NCI-H2107 treated with DMSO at 0.1 percent for 48 hours (cell line): Measurements from ENCODE around the gene ATP2B1.

Experiments used
- DNase-seq: peaks from one replicate; lab custom pipeline; 2025; ENCODE audit not compliant: unreplicated experiment; lab: John Stamatoyannopoulos, UW

ATP2B1 gene

GRCh38 chr12:89597770-89598169 is 110.9 kb downstream of the ATP2B1 start:
- no peak for DNase-seq

GRCh38 chr12:89597210-89597609 is 111.4 kb downstream of the ATP2B1 start:
- DNase-seq = no peak

- DNase-seq = no peak
These were observed 114.8 kb downstream of the ATP2B1 start for GRCh38 chr12:89593873-89594272.

- DNase-seq = no peak
These were observed 115.4 kb downstream of the ATP2B1 start for GRCh38 chr12:89593233-89593632.

GRCh38 chr12:89589753-89590152 is 118.9 kb downstream of the ATP2B1 start:
- no peak for DNase-seq

DNA sequence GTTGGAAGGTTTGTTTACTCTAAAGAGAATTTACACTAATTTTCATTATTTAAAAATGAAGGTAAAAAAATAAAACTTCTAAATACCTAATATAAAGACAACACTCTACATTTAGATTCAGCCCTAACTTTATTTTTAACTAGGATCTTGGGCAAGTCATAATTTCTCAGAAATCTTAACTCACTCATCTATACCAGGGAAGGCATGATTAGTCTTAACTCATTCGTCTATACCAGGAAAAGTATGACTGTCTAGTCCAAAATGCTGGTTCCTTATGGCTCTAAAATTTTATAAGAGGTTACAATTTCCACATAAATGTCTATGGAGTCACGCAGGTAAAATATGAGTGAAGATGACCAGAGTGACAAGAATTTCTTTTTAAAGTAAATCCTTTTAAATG is 130.1 kb downstream of the ATP2B1 start:
- DNase-seq = no peak

DNA sequence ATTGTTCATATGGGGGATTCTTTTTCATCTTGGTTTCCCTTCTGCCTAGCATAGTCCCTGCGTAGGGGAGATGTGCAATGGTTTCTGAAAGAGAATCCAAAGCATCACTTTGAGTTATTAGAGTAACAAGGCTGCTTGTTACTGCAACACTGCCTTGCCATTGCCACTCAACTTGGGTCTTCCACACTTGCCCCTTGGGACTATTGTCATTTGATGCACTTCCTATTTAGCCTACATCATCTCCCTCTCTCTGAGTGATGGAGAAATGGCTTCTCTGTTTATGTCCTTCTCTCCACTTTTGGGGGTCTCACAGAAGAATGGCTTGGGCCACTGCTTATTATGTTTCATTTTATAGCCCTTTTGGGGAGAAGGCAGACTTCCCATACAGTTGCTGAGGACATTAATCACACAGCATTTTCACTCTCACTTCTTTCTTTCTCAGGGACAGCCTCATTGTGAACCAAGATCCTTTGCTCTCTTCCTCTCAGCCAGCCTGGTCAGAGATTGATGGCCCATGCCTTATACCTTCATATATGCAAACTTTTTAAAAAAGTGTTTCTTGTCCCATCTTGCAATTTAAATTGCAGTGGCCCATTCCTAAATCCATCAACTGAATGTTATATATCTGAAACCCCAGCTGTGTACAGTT is 131.9 kb downstream of the ATP2B1 start:
- DNase-seq = no peak

- no peak for DNase-seq
These were observed 133.3 kb downstream of the ATP2B1 start for GRCh38 chr12:89575374-89575773.

GRCh38 chr12:89574736-89575208 is 133.9 kb downstream of the ATP2B1 start:
- DNase-seq = no peak

- no peak for DNase-seq
These were observed 135.4 kb downstream of the ATP2B1 start for GRCh38 chr12:89573051-89573810.

GRCh38 chr12:89571491-89572195 is 137.0 kb downstream of the ATP2B1 start:
- no peak for DNase-seq

DNA sequence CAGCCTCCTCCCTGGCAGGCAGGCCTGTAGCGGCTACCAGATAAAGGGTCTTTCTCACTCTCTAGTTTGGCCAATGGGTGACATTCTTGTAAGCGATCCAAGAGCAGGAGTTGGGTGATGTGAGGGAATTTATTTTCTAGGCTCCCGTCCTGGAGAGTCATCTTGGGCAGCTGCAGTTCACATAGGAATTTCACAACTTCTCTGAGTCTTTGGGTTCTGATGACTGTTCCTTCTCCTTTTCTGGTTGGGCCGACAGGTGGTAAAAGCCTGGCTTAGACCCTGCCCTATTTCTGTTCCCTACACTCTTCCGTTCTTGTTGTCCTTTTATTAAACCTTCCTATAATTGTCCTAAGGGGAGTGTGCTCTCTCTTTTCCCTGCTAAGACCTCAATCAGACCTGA is 140.2 kb downstream of the ATP2B1 start:
- no peak for DNase-seq

GRCh38 chr12:89567691-89568239 is 140.9 kb downstream of the ATP2B1 start:
- no peak for DNase-seq

- no peak for DNase-seq
These were observed 142.0 kb downstream of the ATP2B1 start for GRCh38 chr12:89566615-89567014.

DNA sequence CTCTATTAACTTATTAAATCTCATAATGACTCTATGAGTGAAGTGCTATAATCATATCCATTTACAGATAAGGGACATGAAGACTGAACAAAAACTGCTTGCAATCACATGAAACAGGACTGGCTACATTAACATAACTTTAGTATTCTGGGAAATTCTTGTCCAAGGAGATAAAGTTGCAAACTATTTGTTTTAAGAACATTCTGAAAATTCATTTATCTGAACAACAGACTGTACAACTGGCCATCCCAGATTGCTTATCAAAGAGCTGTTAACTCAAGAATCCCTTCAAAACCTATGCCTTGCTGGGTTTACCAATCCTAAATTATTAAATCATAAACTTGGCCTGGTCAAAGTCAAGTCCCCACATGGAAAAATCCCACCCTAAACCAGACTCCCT is 143.6 kb downstream of the ATP2B1 start:
- no peak for DNase-seq

GRCh38 chr12:89559753-89560152 is 148.9 kb downstream of the ATP2B1 start:
- DNase-seq = no peak

- no peak for DNase-seq
These were observed 151.7 kb downstream of the ATP2B1 start for GRCh38 chr12:89556976-89557375.

- no peak for DNase-seq
These were observed 156.3 kb downstream of the ATP2B1 start for GRCh38 chr12:89552376-89552775.

DNA sequence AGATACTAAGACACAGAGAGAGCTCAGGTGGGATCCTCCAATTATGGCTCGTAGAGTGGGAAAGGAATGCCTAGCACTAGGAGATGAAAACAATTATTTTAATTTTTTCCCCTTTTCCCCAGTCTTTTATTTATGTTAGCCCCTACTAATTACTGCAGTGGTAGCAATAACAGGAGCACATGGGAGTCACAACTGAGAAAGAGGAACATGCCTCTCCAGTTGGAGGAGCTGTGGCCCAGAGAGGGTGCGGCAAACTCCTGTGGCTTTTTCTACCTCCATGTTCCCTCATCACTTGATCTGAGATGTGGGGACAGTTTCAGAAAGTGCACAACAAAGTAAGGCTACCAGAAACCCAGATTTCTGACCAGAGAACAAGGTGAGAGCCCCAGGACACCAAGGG is 156.9 kb downstream of the ATP2B1 start:
- no peak for DNase-seq

GRCh38 chr12:89547101-89547500 is 161.5 kb downstream of the ATP2B1 start:
- no peak for DNase-seq

DNA sequence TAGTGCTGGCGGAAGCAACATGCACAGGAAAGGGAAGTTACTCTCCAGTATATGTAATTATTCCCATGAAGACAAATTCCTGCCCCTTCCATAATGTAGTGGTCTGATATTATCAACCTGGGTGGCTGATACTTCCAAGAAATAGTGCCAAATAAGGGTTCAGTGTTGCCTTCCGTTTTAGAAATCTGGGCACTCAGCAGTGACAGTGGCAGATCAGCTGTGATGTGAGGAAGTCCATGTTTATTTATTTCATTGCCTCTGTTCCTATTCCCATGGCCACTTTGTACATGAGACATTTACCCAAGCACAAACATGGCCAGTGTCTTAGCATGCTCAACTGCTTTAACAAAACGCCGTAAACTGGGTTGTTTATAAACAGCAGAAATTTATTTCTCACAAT is 162.5 kb downstream of the ATP2B1 start:
- DNase-seq = no peak
